NCI-H2196 (cell line): ENCODE data around the gene CDC20.

Source experiments
- DNase-seq: peaks from one replicate; lab custom pipeline; 2025; ENCODE audit not compliant: unreplicated experiment; lab: John Stamatoyannopoulos, UW

CDC20 gene

GRCh38 chr1:43358746-43359693 lies at the start of gene CDC20:
TSS of gene CDC20 (plus strand) at chr1:43358981. CDS start at chr1:43359216, 235 bp downstream.
- peak; percentile 99 for DNase-seq

GRCh38 chr1:43309405-43310025 lies 49.3 kb upstream of the CDC20 start:
- DNase-seq = no peak

DNA sequence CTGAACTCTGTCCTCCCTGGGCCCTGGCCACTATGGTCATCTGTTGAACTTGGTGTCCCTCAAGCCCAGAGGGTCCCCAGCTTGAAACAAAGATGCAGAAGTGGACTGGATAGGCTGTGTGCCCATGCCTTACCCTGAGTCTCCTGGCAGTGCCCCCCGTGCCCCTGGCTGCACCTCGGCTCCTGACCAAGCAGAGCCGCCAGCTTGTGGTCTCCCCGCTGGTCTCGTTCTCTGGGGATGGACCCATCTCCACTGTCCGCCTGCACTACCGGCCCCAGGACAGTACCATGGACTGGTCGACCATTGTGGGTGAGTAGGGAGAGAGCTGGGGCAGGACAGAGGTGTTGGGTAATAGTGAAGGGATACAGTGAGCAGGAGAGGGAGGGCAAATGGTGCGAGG lies 47.3 kb upstream of the CDC20 start:
- no peak for DNase-seq

DNA sequence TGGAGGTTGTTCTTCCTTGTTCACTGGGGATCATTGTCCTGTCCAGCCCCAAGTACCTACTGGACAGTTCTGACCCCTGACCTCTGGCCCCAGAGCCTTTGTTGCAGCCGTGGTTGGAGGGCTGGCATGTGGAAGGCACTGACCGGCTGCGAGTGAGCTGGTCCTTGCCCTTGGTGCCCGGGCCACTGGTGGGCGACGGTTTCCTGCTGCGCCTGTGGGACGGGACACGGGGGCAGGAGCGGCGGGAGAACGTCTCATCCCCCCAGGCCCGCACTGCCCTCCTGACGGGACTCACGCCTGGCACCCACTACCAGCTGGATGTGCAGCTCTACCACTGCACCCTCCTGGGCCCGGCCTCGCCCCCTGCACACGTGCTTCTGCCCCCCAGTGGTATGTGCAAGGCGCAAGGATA lies 46.6 kb upstream of the CDC20 start:
- DNase-seq = no peak

- DNase-seq = no peak
Measured at GRCh38 chr1:43312663-43313515, 45.9 kb upstream of the CDC20 start.

- DNase-seq = no peak
Measured at GRCh38 chr1:43313771-43314170, 45.0 kb upstream of the CDC20 start.

- no peak for DNase-seq
Measured at GRCh38 chr1:43314233-43314632, 44.5 kb upstream of the CDC20 start.

DNA sequence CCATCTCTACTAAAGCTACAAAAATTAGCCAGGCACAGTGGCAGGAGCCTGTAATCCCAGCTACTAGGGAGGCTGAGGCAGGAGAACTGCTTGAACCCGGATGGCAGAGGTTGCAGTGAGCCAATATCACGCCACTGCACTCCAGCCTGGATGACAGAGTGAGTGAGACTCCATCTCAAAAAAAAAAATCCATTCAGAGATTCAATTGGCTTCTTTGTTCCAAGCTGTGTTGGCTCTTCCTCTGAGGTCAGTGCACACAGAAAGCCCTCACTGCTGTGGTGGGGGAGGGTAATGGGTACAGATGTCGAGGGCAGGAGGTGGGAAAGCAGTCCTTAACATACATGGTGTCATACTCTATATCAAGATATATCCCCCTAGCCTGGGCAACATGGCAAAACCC lies 43.3 kb upstream of the CDC20 start:
- DNase-seq = no peak

- no peak for DNase-seq
Measured at GRCh38 chr1:43315963-43316737, 42.6 kb upstream of the CDC20 start.

DNA sequence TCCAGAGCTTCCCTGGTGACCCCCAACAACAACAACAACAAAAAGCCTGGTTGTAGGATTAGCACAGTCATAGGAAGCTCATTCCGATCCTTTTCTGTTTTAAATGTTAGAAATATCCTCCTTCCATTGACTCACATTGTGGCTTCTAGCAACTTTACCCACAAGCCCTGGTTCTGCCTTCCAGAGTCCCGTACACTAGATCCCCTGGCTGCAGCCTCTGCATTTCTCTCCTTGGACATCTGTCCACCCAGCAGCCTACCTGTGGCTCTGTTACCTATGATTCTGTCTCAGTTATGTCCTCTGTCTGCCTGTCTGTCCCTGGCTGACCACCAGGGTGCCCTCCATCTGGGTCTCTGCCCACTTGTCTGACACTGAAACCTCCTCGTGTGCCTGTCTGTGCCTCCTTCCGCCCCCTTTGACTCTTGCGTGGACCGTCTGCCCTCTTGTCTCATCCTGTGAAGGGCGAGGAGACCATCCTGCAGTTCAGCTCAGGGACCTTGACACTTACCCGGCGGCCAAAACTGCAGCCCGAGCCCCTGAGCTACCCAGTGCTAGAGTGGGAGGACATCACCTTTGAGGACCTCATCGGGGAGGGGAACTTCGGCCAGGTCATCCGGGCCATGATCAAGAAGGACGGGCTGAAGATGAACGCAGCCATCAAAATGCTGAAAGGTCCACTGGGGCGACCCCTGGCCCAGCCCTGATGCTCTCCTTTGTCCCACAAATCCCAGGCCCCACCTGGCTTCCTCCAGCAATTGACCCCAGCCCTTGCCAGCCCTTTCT lies 41.9 kb upstream of the CDC20 start:
- no peak for DNase-seq

GRCh38 chr1:43317817-43318471 lies 40.8 kb upstream of the CDC20 start:
- DNase-seq = no peak

GRCh38 chr1:43318831-43319230 lies 40.0 kb upstream of the CDC20 start:
- no peak for DNase-seq

GRCh38 chr1:43319288-43319687 lies 39.5 kb upstream of the CDC20 start:
- no peak for DNase-seq

GRCh38 chr1:43319766-43320165 lies 39.0 kb upstream of the CDC20 start:
- no peak for DNase-seq

GRCh38 chr1:43321331-43321891 lies 37.4 kb upstream of the CDC20 start:
- no peak for DNase-seq

- no peak for DNase-seq
Measured at GRCh38 chr1:43322506-43322905, 36.3 kb upstream of the CDC20 start.

DNA sequence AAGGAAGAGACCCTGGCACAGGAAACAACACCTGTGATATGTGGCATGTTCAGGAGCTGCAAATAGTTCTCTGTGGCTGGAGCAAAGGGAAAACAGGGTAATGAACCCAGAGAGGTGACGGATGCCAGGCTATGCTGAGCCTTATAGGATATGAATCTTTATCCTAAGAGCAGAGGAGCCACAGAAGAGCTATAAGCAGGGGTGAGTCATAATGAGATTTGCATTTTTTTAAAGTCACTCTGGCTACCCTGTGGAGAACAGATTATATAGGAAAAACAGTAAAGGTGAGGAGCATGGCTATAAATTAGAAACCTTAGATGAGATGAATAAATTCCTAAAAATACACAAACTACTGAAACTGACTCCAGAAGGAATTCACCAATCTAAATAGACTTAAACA lies 34.0 kb upstream of the CDC20 start:
- no peak for DNase-seq

DNA sequence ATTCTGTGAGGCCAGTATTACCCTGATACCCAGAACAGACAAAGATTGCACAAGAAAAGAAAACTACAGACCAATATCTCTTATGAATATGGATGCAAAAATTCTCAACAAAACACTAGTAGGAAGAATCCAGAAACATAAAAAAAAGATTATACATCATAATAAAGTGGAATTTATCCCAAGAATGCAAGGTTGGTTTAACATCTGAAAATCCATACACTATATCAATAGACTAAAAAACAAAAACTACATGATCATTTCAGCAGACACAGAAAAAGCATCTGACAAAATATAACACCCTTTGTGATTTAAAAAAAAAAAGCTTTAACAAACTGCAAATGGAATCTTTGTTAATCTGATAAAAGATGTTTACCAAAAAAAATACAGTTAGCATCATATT lies 33.4 kb upstream of the CDC20 start:
- no peak for DNase-seq
